PC-9 (cell line): ENCODE measurements around the gene TRIM27.

Experiments
- CTCF ChIP-seq: fragments of 200-600 bp; sonication (generic); conservative IDR thresholded peaks from 2 replicates; pipeline ENCODE4 v1.6.1; 2017; ENCODE audit warnings: mixed run types, antibody characterized with exemption, mild to moderate bottlenecking, moderate library complexity
- EZH2 ChIP-seq: fragments of 200-600 bp; sonication (generic); IDR thresholded peaks from 2 replicates; pipeline ENCODE4 v1.8.0; 2017; ENCODE audit warnings: antibody characterized with exemption, low read depth

GRCh38 chr6:28965706-28966105, 41.9 kb upstream of the TRIM27 start:
- TF ChIP-seq CTCF (no peak), EZH2 (no peak)
